ENCODE measurements around the gene FAM184B.

DNA sequence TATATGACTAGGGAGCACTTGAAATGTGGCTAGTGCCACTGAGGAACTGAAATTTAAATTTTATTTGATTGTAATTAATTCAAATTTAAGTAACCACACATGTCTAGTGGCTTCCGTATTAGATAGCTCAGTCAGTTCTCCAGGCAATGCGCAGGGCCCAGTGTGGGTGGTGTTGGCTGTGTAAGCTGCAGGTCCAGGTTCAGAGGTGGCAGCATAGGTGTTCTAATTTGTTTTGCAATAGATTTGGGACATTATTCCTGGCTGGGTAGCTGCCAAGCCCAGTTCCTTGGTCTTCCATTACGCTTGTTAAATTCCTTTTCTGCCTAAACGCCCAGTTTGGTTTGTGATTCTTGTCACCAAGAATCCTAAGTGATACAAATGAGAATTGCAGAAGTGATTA, 79.5 kb downstream of the FAM184B start:
- TF ChIP-seq, protein P1, sequence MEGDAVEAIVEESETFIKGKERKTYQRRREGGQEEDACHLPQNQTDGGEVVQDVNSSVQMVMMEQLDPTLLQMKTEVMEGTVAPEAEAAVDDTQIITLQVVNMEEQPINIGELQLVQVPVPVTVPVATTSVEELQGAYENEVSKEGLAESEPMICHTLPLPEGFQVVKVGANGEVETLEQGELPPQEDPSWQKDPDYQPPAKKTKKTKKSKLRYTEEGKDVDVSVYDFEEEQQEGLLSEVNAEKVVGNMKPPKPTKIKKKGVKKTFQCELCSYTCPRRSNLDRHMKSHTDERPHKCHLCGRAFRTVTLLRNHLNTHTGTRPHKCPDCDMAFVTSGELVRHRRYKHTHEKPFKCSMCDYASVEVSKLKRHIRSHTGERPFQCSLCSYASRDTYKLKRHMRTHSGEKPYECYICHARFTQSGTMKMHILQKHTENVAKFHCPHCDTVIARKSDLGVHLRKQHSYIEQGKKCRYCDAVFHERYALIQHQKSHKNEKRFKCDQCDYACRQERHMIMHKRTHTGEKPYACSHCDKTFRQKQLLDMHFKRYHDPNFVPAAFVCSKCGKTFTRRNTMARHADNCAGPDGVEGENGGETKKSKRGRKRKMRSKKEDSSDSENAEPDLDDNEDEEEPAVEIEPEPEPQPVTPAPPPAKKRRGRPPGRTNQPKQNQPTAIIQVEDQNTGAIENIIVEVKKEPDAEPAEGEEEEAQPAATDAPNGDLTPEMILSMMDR (conservative IDR thresholded peaks at IDR 0.05; ENCODE audit: low read length) = no peak
- TF ChIP-seq EZH2phosphoT487 (IDR thresholded peaks at IDR 0.05; ENCODE audit: borderline replicate concordance) = no peak
